Left ventricle myocardium inferior (tissue), 1 donor: ENCODE results near the gene KCND2. TPM values are rescaled to one million over a fixed set of nuclear protein-coding genes. Genes with fewer than 3 reads are reported as not detected.

Experiments
- DNase-seq: peaks from one replicate; pipeline ENCODE4 v3.0.0-alpha.2; 2020
- H3K27ac ChIP-seq: fragments of 200-600 bp; replicated peaks from 2 replicates; pipeline ENCODE4 v1.8.0; 2021
- H3K27me3 ChIP-seq: fragments of 200-600 bp; 2 replicates; pipeline ENCODE4 v1.8.0; 2021; ENCODE audit warnings: low read depth
- H3K36me3 ChIP-seq: fragments of 200-600 bp; 2 replicates; pipeline ENCODE4 v1.8.0; 2021
- H3K4me1 ChIP-seq: fragments of 200-600 bp; 2 replicates; pipeline ENCODE4 v1.8.0; 2021
- H3K4me3 ChIP-seq: fragments of 200-600 bp; 2 replicates; pipeline ENCODE4 v1.8.0; 2021; ENCODE audit warnings: mild to moderate bottlenecking, moderate library complexity
- H3K9me3 ChIP-seq: fragments of 200-600 bp; replicated peaks from 2 replicates; pipeline ENCODE4 v1.8.0; 2021
- CTCF ChIP-seq: fragments of 200-600 bp; IDR thresholded peaks from 2 replicates; pipeline ENCODE4 v1.8.0; 2021; ENCODE audit warnings: antibody characterized with exemption, mild to moderate bottlenecking, borderline replicate concordance
- intact Hi-C: fragments of 100-400 bp; cut with micrococcal nuclease; formaldehyde crosslinking; loops from one replicate; pipeline ENCODE4 v1.11.0; 2022
- total RNA-seq: library from RNA; stranded (reverse); fragmentation: NEBNext Ultra II Directional; extraction: Animal tissue kit (Norgen Biotek cat#: 25700); gene quantifications from one replicate; pipeline ENCODE4 v1.2.1, GENCODE V29; 2021
- donor health status: DM: no; HTN: yes; CAD: no; lungs with severe emphysema.

Gene KCND2
- total RNA-seq, 1 donor from 2014 or later, result not detected

- H3K36me3 ChIP-seq, result no peaks in the 10 kb centered on the region
- H3K4me3 ChIP-seq, result no peak overlapping the region
- no peak overlapping the region for H3K27ac ChIP-seq
- no peaks in the 10 kb centered on the region for H3K9me3 ChIP-seq
- DNase-seq, result no peak
- H3K27me3 ChIP-seq, result no peaks in the 10 kb centered on the region
- no peaks in the 10 kb centered on the region for H3K4me1 ChIP-seq
- intact Hi-C loops, result no loop called here
- TF ChIP-seq CTCF, result no peak
These were observed 385.5 kb downstream of the KCND2 start for GRCh38 chr7:120658516-120658915.

GRCh38 chr7:120662291-120662690, 389.3 kb downstream of the KCND2 start:
- TF ChIP-seq CTCF, result no peak
- no peak overlapping the region for H3K4me3 ChIP-seq
- DNase-seq, result no peak
- H3K27me3 ChIP-seq, result no peaks in the 10 kb centered on the region
- H3K36me3 ChIP-seq, result no peaks in the 10 kb centered on the region
- no peak overlapping the region for H3K27ac ChIP-seq
- intact Hi-C loops, result no loop called here
- H3K4me1 ChIP-seq, result no peaks in the 10 kb centered on the region
- no peaks in the 10 kb centered on the region for H3K9me3 ChIP-seq

- no peak overlapping the region for H3K4me3 ChIP-seq
- TF ChIP-seq CTCF, result no peak
- no peaks in the 10 kb centered on the region for H3K36me3 ChIP-seq
- H3K4me1 ChIP-seq, result no peaks in the 10 kb centered on the region
- no peak for DNase-seq
- no peaks in the 10 kb centered on the region for H3K9me3 ChIP-seq
- H3K27ac ChIP-seq, result no peak overlapping the region
- intact Hi-C loops, result no loop called here
- H3K27me3 ChIP-seq, result no peaks in the 10 kb centered on the region
These were observed 392.1 kb downstream of the KCND2 start for GRCh38 chr7:120665068-120665467.

GRCh38 chr7:120675076-120675475, 402.1 kb downstream of the KCND2 start:
- H3K9me3 ChIP-seq, result no peaks in the 10 kb centered on the region
- intact Hi-C loops, result no loop called here
- no peak overlapping the region for H3K4me3 ChIP-seq
- H3K27ac ChIP-seq, result no peak overlapping the region
- H3K4me1 ChIP-seq, result no peaks in the 10 kb centered on the region
- H3K36me3 ChIP-seq, result no peaks in the 10 kb centered on the region
- no peaks in the 10 kb centered on the region for H3K27me3 ChIP-seq
- TF ChIP-seq CTCF, result no peak
- DNase-seq, result no peak

GRCh38 chr7:120677535-120677934, 404.6 kb downstream of the KCND2 start:
- no peak for TF ChIP-seq CTCF
- no peaks in the 10 kb centered on the region for H3K36me3 ChIP-seq
- intact Hi-C loops, result no loop called here
- no peaks in the 10 kb centered on the region for H3K9me3 ChIP-seq
- no peak for DNase-seq
- no peak overlapping the region for H3K4me3 ChIP-seq
- no peaks in the 10 kb centered on the region for H3K27me3 ChIP-seq
- H3K27ac ChIP-seq, result no peak overlapping the region
- no peaks in the 10 kb centered on the region for H3K4me1 ChIP-seq

- Histone ChIP-seq H3K4me1 (no peaks in the 10 kb centered on the region), H3K9me3 (no peaks in the 10 kb centered on the region), H3K27me3 (no peaks in the 10 kb centered on the region), H3K27ac (no peak overlapping the region), H3K36me3 (no peaks in the 10 kb centered on the region), H3K4me3 (no peak overlapping the region)
- no peak for DNase-seq
- TF ChIP-seq CTCF, result no peak
- intact Hi-C loops, result no loop called here
These were observed 408.0 kb downstream of the KCND2 start for GRCh38 chr7:120680985-120681384.
